Stimulated activated CD4-positive, alpha-beta T cell treated with anti-CD3 and anti-CD28 coated beads, TNF-alpha, amount 100 ng/mL, for 4 hours (primary cell): Measurements from ENCODE around the gene ZBTB38.

Source experiments
- DNase-seq, 3 experiments: peaks; one replicate each; pipeline ENCODE4 v3.0.0-alpha.2; 2020; ENCODE audit warnings: low read depth in 3 of 3

The ZBTB38 gene

DNA sequence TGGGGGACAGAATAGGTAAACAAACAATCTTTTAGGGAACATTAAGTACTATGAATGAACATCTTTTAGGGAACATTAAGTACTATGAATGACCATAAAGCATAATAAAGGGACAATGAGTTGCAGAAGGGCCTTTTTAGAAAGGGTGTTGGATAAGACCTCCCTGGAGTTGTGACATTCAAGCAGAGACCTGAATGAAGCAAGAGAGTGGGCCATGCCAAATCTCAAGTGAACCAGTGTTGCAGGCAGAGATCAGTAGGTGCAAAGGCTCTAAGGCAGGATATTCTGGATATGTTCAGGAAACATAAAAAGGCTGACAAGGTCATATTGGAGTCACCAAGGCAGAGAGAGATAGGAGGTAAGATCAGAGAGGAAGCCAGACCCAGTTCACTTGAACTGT lies 29.4 kb upstream of the ZBTB38 start:
- DNase-seq, result no peak

DNA sequence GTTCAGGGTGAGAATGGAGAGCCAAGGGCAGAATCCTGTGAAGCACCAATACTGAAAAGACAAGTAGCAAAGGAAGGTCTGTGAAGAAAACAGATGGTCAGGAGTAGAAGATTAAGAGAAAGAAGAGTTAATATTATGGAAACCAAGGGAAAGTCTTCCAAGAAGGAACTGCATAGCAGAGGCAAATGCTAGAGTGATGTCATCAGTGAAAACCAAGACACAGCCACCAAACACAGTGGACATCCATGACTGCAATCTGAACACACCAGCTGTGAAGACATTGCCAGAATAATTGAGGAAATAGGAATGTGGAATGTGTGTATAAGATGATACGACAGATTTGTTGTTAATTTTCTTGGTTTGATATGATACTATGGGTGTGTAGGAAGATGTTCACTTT lies 26.8 kb upstream of the ZBTB38 start:
- no peak for DNase-seq

DNA sequence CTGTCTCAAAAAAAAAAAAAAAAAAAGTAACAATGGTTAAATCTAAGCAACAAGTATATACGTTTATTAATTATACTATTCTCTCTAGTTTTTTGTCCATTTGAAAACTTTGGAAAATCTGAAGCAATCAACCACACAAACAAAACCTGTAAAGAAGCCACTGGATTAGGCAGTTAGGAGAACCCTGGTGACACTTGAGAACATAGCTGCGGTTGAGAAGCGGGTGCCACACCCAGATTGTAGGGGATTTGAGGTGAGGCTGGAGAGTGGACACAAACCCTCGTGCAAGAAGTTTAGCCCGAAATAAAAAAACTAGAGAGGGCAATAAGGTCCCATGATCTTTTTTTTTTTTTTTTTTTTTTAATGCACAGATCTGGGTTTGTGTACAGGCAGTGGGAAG lies 25.9 kb upstream of the ZBTB38 start:
- no peak for DNase-seq

DNA sequence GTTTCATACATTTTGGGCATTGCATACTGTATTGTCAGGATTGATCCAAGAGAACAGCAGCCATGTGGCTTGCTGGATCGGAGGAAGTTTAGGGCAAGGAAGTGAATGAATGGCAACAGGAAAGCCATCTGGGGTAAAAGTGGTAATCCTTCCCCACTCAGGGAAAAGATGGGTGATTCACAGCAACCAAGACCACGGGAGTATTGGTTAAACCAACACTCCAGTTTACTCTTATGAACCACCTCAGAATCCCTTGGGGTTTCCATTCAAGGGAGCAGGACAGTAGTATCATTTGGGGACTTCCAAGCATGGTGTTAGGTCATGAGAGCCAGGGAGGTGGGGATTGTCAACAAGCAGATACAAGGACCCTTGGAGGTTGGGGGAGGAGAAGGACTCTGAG lies 25.2 kb upstream of the ZBTB38 start:
- no peak for DNase-seq

DNA sequence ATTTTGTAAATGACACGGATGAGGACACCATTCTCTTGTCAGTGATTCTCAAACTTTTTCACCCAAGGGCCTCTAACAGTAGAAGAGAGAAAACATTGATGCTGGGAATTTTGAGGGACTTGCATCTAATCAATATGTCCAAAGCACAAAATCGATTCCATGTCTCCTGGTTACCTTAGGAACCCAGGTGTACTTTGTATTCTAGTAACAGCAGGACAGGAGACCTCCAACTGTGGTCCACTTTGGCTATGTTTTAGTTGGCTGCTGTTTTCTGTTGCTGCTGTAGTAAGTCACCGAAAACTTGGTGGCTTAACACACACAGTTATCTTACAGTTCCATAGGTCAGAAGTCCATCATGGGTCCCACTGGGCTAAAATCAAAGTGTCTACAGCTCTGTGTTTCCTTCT lies 24.4 kb upstream of the ZBTB38 start:
- DNase-seq, result no peak

DNA sequence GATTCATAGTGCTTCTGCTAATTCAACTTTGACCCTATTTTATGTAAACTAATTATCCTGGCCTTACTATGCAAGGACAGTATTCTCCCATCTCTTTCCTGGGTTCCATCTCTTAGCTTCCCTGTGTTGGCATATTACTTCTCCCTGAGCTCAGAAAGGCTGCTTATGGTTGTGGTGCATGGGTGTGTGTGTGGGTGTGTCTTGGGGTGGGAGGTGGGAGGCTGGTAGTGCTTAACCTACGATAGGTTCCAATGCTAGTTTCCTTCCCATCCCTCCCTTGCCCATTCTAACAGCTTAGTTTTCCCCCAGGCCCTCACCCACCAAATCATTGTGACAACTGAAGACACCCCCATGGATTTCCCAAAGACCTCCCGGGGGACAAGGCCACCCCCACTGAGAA lies 22.8 kb upstream of the ZBTB38 start:
- no peak for DNase-seq

DNA sequence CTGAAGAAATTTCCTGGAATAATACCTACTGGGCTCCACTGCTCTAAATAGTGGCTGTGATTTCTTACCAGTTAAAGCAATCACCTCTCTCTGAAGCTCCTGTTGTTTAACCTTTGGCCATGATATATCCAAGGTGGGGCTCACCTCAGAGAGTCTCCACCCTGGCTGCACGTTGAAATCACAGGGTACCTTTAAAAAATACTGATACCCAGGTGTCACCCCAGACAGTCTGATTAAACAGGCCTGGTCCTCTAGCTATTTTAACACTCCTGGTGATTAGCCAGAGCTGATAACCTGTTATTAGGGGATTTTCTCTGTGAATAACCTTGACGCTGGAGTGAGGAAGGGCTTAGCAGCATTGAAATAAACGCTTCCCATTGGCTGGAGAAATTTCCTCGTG lies 22.3 kb upstream of the ZBTB38 start:
- DNase-seq, result no peak

DNA sequence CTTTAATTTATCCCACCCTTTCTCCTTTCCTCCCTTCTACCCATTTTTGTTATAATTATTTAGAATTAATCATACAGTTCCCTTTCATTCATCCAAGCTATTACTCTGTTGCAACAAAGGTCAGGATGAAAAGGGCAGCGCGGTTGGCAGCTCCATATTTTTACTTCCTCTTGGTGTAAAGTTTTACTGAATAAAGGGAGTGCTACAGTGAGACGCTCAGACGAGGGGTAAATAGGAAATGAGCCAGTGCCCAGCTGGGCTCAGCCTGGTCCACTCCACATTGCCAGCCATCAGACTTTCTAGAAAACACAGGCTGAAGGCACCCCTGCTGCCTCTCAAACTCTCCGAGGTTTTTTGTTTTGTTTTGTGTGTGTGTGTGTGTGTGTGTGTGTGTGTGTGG lies 21.9 kb upstream of the ZBTB38 start:
- no peak for DNase-seq

DNA sequence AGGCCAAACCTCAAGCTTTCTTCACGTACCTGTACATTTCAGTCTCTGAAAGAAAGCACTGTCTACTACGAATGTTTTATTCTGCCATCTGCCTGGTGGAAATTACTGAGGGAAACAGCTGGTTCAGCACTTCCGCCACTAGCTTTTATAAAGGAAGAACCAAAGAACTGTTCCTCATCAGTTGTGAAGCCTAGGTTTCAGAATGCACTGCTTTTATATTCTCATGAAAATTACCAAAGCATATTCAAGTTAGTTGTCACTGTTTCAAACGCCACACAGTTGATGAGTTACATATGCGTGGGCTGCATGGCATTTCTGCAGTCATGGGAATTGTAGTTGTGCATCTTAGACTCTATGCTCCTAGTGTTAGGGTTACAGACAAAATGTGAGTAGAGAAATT lies 21.5 kb upstream of the ZBTB38 start:
- no peak for DNase-seq

DNA sequence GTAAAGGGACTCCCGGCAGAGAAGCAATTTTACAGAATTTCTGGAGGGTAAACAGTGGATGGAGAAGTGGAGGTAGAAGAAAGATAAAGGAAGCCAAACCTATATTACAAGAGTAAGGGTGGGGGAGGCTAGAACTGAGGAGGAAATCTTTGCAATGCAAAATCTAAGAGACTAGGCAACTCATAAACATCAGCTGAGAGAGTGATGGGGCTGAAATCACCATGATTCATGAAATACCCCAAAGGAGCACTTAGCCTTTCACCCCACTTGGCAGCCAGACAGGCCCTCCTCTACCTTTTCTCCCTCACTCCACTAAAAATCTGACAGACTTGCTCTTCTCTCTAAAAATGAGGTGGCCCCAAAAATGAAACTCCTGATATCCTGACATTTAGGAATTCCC lies 19.5 kb upstream of the ZBTB38 start:
- DNase-seq, result no peak

DNA sequence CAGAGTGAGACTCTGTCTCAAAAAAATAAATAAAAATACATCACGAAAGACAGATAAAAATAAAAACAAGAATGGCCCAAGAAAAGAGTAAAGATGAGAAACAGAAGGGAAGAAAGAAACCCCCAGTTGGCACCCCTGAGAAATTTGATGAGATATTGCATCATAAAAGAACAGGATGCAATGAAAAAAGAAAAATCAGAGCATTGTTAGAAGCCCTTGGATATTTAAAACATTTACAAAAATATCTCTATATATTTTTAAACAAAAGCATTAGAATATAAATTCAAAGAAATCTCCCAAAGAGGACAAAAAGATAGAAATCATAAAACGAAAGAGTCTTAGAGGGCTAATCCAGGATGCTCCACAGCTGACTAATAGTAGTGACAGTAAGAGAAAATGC lies 18.6 kb upstream of the ZBTB38 start:
- no peak for DNase-seq

DNA sequence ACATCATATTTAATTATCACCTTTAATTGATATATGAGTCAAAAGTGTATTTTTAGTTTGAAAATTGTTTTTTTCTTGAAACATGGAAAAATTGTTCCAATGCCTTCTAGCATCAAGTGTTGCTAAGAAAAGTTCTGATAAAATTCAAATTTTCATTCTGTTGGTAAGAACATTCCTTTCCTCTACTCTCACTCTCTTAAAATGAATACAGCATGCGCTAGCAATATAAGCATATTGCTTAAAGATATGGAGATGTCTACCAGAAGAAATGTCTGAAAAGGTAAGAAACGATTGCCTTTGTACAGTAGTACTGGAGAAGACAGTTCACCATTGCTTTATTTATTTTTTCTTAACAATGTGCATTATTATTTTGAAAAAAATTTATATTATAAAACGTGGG lies 17.6 kb upstream of the ZBTB38 start:
- DNase-seq, result no peak

DNA sequence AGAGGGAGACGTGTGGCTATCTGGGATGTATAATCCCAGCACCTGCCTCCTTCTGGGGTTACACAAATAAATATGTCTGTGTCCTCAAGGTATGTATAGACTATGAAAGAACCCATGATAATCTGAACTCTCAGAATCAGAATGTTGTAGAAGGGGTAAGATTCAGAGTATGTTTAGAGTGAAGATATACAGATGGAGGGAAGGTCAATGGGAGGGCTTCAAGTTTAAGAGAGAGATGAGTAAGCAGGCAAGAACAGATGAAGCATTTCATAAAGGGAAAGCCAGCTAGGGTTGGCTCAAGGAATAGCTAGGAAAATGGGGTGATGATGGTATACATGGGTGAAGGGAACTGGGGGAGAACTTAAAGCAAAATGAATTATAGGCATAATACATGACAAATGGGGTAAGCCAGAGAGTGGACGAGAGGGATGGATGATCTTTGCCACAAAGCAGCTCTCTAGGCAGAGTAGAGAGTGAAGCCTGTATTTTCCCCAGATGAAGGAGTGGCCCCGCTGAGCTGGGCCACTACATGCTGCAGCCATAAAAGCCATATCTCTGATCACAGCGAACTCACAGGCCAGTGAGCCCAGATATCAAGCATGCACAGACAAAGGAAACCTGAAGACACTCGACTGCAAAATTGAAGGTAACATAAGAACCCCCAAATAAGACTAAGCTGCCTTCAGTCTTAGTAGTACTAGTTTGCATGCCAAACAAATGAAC lies 15.9 kb upstream of the ZBTB38 start:
- DNase-seq, result no peak

DNA sequence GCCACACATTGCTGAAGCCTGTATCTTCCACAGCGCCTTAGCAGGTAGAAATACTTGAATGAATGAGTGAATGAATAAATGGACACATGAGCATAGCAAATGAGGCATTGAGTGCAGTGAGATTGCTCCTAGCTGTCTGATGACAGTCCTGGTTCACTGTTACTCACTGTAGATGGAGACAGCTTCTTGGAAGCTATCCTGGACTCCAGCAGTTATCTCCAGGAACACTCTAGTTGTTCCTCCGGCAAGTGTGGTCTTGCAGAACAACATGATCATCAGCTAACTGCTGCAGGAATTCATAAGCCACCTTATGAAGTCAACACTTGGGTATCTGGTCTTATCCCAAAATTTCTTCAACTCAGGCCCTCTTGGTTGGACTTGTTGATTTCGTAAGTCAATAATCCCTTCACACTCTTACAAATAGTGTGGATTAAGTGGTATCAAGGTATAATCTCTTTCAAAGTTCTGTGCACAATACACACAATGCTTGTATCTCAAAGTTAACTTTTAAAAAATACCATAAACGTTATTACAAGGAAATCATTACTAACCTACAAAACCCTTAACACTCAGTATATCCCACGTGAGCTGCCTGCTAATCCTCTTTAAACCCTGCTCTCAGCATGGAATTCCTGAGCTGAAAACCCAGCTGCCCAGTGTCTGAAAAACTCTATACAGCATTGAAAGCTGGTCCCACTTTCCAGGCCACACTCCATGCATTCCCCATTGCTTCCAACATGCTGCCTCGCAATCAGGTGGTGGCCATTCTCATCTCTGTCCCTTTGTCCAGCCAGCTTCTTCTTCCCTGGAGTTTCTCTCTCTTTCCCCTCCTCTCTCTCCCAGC lies 14.4 kb upstream of the ZBTB38 start:
- DNase-seq, result no peak

DNA sequence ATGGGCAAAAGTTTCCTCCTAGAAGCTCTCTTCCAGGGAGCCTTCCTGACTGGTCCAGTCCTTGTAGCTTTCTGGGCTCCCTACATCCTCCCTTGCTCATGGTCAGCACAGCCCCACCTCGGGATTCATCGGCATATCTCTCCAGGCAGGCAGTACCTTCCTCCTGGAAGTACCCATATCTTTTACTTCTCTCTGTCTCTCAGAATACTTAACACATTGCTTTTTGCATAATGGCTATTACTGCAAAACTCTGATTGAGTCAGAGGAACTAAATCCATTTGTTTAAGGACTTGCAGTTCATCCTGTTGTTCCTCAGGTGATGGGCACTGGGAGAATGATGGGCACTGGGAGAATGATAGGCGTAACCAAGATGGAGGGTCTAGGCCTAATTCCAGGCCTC lies 13.8 kb upstream of the ZBTB38 start:
- DNase-seq, result no peak

DNA sequence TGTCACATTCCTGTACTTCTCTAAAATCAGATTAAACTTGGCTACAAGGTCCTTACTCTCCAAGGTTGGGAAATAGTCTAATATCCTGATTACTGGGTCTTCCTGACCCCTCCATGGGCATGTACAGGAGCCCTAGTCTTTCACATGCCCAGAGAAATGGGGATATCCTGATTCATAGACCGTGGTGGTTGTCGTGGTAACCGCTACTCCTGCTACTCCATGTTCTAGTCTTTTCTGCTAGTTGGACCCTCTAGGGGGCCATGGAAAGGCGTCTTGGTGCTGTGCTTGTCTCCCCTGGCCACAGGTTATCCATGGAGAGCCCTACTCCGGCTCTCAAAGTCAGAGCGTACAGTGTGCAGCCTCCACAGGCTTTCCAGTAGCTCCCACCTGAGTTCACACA lies 13.1 kb upstream of the ZBTB38 start:
- DNase-seq, result no peak

DNA sequence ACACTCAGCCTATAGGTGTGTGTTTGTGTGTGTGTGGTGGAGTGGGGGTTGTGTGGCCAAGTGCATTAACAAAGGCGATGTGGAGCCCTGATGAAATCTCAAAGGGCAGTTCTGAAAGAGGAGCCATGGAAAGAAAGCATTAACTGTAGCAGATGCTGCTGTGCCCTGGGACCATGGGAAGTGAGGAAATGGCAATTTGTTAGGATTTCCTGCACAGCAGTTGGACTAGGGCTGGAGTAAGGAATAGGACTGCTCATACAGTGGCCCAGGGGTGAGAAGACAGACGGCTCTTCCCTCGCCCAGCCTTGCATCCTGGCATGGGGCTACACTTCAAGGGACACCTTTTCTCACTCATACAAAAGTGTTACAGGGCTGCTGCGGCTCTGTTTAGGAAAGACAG lies 12.3 kb upstream of the ZBTB38 start:
- DNase-seq, result no peak

DNA sequence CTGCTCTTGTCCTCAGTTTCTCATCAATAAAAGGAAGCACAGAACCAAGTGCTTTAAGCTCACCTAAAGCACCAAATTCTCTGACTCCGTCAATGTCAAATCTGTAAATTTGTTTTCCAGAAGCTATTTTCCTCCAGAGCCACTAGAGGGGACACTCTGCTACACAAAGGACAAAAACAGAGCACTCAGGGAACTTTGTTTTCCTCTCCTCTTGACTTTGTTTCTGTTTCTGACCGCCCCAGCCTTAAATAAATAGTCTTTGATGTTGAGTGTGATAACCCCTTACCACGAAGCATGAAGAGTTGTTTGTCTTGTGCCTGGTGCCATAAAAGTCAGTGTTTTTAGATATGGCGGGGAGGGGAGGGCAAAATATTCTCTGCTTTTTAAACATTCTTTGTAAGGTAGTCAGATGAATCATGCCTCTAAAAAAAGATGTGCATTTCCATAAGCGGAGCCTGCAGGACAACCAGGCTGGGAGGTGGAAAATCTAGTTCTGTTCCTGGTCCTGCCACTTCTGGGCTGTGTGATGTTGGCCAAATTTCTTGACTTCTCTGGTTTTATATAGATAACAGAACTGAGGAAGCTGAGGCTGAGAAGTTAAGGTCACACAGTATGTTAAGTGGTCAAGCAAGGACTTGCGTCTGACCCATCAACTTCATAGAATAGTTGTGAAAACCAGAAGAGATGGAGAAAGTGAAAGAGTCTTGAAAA lies 7.3 kb upstream of the ZBTB38 start:
- DNase-seq, result no peak

DNA sequence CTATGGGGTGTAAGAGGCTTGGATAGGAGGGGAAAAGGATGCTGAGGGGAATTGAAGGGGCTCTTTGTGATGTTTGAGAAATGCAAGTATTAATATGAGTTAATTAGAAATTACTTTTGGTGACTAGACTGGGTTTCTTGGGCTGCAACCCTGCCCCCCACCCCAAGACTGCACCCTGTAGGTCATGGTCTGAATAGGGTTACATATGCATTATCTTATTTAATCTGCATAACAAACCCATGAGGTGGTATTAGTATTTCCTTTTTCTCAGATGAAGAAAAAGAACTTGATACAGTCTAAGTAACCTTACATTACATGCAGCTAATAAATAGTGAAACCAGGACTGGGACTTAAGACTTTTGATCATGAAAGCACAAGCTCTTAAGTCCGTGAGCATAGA lies 5.6 kb upstream of the ZBTB38 start:
- DNase-seq, result no peak

DNA sequence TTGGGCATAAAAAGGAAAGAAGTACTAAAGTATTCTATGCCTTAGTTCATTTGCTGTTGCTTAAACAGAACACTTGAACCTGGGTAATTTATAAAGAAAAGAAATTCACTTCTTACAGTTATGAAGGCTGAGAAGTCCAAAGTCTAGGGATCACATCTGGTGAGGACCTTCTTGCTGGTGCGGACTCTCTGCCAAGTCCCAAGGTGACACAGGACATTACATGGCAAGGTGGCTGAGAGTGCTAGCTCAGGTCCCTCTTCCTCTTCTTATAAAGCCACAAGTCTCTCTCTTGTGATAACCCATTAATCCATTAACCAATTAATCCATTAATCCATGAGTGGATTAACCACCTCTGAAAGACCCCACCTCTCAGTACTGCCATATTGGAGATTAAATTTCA lies 3.1 kb upstream of the ZBTB38 start:
- no peak for DNase-seq

DNA sequence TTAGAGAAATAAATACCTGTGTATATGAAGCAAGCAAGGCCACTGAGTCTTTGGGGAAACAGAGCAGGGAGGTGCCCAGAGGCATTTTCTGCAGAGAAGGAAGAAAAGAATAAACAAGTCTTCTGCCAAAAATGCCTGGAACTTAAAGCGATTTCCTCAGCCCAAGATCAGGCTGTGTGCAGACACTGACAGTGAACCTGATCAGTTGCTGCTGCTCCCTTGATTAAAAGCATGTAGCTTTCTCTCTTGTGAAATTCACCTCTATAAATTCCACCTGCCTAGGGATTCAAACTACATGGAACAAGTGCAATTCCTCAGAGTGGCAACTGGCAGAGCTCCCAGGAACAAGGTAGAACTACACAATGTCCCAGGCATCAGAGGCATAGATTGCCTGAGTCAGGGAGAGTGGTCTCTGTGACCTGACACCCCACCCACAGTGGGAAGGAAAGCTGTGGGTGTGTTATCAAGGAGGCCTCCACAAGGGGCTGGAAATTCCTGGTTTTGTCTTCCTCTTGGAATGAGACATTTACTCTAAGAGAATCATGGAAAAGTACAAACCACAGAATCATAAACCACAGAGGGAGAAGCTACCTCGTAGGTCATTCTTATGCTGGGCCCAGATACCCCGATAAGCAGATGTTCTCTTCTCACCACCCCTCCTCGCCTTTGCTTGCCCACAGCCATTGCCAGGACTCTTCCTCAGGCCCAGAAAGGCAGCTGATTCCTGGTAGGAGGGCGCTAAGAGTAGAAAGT lies 1.8 kb upstream of the ZBTB38 start:
- no peak for DNase-seq

DNA sequence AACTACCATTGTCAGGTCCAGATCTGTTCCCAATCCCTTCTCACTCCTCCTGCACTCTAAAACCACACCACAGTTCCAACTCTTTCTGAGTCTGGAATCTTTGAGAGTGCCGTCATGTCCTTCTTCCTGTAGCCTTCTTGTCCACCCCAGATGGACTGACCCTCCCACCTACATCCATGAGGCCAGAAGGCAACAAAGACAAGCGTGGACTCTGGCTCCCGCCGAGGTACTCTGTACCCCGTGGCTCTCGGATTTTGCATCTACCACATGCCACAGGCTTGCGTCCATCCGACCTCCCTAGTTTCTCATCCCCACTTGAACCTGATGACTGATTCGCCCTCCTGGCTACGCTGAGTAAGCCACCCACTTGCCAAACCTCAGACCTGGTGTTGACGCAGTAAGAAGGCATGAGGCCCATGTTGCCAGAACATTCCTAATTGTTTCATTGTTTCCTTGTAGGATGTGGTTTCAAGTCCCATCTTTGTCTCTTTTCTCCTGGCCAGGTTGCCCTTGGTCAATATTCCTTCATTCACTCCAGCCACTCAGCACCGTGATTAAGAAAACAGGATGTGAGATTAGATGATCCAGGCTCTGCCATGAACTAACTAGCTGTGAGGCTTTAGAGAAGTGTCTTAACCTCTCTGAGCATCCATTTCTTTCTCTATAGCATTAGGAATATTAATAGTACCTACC lies 1.1 kb upstream of the ZBTB38 start:
- no peak for DNase-seq
